ENCODE data around the gene GRP.

Gene GRP

DNA sequence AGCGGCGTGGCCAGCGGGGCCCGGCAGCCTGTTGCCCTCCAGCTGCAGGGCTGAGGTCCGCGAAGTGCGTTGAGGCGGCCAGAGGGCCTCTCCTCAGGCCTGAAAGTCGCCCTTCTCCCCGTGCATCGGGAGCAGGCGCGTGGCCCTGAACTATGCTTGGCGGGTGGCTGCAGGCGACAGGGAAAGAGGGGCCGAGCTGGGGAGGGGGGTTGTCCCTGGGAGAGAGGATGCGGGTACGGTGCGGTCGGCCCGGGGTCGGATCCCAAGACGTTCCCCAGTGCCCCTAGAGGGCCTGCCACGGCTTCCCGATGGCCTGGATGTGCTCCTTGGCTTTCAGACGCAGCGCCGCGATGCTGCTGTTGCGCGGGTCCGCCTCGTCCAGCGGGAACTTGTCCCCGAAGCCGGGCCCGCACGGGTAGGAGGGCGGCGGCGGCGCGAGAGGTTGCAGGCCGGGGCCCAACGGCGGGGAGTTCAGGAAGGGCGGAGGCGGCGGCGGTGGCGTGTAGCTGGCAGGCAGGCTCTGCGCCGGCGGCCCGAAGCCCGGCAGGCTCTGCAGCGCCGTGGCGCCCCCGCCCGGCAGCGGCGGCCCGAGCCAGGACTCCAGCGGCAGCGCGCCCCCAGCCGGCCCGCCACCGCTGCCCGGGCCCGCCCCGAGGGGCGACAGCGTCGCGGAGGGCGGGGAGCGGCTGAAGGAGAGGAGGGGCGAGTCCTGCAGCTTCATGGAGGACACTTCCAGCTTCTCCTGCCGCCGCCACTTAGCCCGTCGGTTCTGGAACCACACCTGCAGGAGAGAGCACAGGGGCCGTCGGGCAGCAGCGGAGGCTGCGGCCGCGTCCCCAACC, 49.0 kb downstream of the GRP start:
- DNase-seq = no peak

- DNase-seq = no peak
Observed at GRCh38 chr18:59269563-59270119, 49.7 kb downstream of the GRP start.

GRCh38 chr18:59270689-59271257, 50.8 kb downstream of the GRP start:
- no peak for DNase-seq

DNA sequence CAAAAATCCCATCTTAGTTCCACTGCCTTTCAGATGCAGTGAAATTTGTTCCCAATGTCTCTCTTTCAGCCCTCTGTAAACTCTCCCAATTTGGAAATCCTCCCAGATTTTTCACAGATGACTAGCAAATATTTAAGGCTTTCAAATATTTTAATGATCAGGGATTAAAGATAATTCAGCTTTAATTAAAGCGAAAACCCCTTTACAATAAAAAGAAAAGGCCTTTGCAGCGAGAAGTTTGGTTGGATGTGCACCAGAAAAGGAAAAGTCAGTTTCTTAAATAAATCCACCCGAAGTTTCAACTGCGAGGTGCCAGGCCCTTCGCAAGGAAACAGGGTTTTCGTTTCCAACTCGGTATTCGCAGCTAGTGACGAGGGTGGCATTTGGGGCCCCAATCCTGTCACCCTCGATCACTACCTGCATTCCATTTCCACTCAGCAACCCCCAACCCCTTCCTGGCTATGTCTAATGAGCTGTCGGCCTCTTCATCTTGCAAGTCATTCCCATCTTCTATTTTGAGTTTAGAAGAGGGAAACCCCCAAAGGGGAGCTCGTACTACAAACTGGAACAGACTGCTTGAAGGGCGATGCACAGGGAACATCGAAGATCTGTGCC, 51.8 kb downstream of the GRP start:
- DNase-seq = no peak

DNA sequence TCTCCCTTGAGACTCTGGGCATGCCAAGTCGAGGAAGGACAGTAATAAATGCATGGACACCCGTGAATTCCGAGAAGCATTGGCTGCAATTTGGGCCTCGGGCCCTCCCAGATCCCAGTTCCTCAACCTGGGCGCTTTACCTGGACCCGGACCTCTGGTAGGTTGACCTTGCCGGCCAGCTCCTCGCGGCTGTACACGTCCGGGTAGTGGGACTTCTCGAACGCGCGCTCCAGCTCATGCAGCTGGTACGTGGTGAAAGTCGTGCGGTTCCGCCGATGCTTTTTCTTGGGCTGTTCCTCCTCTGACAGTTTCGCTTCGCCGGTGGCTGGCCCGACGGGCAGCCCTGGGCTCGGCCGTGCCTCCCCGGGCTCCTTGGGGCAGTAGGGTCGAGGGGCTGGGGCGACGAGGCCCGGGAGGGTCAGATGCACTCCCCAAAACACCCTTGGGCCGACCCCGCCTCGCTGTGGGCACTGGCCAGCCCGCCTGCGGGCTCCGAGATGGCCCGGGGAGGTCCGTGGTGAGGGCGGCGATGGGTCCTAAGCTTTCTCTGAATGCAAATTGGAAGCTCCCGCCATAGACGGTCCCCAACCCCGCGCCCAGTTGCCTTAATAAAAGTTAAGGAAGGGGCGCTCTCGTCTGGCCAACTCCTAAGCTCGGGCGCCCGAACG, 52.4 kb downstream of the GRP start:
- DNase-seq = no peak

DNA sequence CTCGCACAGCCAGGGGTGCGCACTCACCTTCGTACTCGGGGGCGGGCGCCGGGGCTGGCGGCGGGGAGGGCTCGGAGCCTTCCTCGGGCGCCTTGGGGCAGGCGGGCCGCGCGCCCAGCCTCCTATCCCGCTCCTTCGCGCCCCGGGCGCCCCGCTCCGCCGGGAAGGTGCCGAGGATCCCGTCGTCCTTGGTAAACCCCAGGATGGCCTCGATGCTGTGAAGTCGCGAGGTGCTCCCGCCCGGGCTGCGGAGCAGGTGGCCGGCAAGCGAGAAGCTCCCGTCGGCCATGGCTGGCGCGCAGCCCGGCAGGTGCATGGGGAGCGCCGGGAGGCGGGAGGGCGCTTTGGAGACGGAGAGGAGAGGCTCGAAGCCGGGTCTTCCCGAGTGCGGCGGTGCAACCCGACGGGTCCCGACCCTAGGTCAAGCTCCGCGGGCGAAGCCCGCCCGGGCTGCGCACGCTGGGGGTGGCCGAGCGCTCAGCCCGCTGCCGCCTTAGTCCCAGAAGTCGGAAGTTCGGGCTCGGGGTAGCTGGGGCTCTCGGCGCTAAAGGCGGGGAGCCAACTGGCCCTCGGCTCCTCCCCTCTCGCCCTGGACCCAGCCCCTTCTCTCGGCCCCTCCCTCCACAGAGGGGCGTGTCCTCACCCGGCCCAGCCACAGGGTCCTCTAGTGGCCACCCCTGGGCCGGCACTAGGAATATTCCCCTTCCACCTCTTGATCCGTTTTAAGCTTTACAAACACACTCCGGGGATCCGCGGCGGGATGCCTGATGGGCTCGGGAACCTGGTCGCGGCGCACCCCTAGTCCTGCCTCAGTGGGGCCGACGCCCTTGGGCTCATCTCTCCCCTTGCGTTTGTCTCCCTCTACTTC, 53.2 kb downstream of the GRP start, which contains the start of gene RAX:
RAX (minus strand) TSS at position 564 of the 868 bp plus-strand sequence; CDS start at position 316, 248 bp downstream.
- DNase-seq = no peak

- no peak for DNase-seq
Observed at GRCh38 chr18:59273759-59274532, 54.0 kb downstream of the GRP start.

- DNase-seq = no peak
Observed at GRCh38 chr18:59274533-59274928, 54.6 kb downstream of the GRP start.

- no peak for DNase-seq
Observed at GRCh38 chr18:59275406-59275949, 55.5 kb downstream of the GRP start.

DNA sequence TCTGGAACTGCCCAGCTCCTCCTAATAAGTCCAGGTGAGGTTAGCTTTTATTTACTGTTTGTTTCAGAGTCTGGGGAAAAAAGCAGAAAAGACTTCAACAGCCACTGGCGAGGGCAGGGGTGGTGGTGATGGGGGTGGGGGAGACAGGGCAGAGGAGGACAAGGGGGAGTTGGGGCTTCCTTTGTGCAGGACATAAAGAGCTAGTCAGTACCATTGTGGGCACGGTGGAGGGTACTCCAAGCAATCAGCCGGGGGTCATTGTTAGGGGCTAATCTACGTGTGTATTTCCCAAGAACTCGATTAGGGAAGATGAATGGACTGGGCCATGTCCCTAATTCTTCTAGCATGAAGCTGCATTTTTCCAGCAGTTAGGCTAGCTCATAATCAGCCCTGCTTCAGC, 56.1 kb downstream of the GRP start:
- no peak for DNase-seq

DNA sequence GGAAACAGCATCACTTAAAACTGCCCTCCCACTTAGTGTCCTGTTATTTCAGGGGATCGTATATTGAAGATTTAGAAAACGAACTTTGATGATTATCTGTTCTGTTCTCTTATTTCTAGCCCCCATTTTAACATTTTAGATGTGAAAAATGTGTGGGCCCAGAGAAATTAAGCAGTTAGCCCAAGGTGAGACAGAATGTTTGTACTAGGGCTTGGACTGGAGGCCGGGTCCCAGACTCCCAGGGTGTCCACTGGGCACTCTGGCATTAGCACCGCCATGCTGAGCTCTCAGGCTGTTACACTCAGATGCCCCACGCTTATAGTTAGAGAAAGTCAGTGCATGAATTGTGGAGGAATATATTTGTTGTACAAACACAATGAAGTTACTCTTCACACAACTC, 58.8 kb downstream of the GRP start:
- no peak for DNase-seq

DNA sequence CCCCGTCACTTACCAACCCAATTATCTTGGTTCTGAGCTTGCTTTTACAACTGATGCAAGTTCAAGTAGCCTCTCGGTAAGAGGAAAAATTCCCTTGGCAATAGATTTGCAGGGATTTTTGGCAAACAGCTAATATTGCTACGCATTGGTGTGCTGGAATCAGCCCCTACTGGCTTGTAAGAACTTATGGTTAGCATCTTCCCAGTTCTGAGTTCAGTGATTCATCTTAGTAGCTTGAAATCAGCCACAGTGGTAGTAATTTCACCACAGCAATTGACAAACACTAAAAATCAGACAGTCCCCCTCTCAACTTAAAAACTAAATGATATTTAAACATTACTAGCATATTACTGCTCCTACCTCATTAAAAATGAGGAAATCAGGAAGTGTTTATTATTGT, 59.2 kb downstream of the GRP start:
- no peak for DNase-seq

DNA sequence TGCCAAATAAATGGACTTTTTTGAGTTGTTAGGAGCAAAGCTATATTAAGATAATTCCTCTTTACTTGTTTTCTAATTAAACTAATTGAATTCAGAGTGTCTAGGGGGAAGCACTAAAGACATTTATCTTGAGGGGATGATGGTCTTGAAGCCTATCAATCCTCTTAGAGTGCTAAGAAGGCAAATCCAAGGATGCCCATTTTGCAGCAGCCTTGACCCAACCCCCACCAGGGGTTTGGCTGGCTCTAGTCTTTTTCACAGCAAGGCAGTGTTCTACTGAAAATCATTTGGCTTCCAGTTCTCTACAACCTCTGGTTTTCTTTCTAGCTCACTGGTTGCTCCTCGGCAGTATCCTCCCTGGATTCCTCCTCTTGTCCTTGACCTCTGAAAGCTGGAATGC, 59.8 kb downstream of the GRP start:
- DNase-seq = no peak
